Endothelial cell of umbilical vein (primary cell): ENCODE measurements around the gene LIMA1. TPM values are rescaled to one million over a fixed set of nuclear protein-coding genes. Genes with fewer than 3 reads are reported as not detected.

Experiments
- BruUV-seq: library from RNA; stranded (reverse); fragments of 400-500 nt; replicated peaks from 2 replicates; lab custom pipeline; 2021; lab: Mats Ljungman, UMichigan
- CTCF ChIA-PET: fragments of 300-600, 350-600 bp; sonication (Branson Sonifier 250); formaldehyde crosslinking; loops from one replicate; lab custom pipeline; 2021; ENCODE audit warnings: antibody characterized with exemption, inconsistent platforms; lab: Charles Lee
- POLR2A ChIA-PET: fragments of 300-600, 350-600 bp; sonication (Branson Sonifier 250); formaldehyde crosslinking; loops from one replicate; lab custom pipeline; 2021; ENCODE audit warnings: antibody characterized with exemption, inconsistent platforms; lab: Charles Lee
- DNase-seq: peaks from one replicate; pipeline ENCODE4 v3.0.0-alpha.2; 2011; ENCODE audit warnings: low read depth, low spot score
- FAIRE-seq: peaks from 2 replicates; lab custom pipeline; 2011; peaks lifted over from hg19 to GRCh38; lab: Jason Lieb, UNC
- H2AFZ ChIP-seq: 2 replicates; pipeline ENCODE4 v1.6.0; 2012; ENCODE audit warnings: low read depth, low read length, control low read depth, inconsistent platforms
- H3K27ac ChIP-seq: 2 replicates; pipeline ENCODE4 v1.5.1; 2011; ENCODE audit warnings: low read depth, mild to moderate bottlenecking, control low read depth, low read length, moderate library complexity; ENCODE audit not compliant: insufficient read depth
- H3K27me3 ChIP-seq, 2 experiments: 2 replicates each; pipeline versions ENCODE4 v1.6.0 to v1.6.1; 2011; ENCODE audit warnings: low read length in 2 of 2, mixed read lengths in 1 of 2; ENCODE audit not compliant: control insufficient read depth in 2 of 2, insufficient read depth in 2 of 2
- H3K36me3 ChIP-seq, 2 experiments: 2 replicates in 1 of 2; 3 replicates in 1 of 2; pipeline ENCODE4 v1.5.1; 2011; ENCODE audit warnings: low read length in 2 of 2, mild to moderate bottlenecking in 1 of 2, moderate library complexity in 1 of 2; ENCODE audit not compliant: control insufficient read depth in 2 of 2, insufficient read depth in 2 of 2; ENCODE audit errors: extremely low read depth in 1 of 2
- H3K4me1 ChIP-seq: 3 replicates; pipeline ENCODE4 v1.5.1; 2011; ENCODE audit warnings: mild to moderate bottlenecking, low read length; ENCODE audit not compliant: control insufficient read depth, insufficient read depth; ENCODE audit errors: extremely low read depth
- H3K4me2 ChIP-seq: 2 replicates; pipeline ENCODE4 v1.6.1; 2011; ENCODE audit warnings: low read length, control low read depth, mixed read lengths; ENCODE audit not compliant: insufficient read depth
- H3K4me3 ChIP-seq, 3 experiments: fragments of 200-600 bp in 1 of 3; sonication (generic), shearing (Covaris generic) in 1 of 3; replicated peaks in 1 of 3; 2 replicates each; pipeline ENCODE4 v1.5.1; 2011 to 2016; ENCODE audit warnings: control low read depth in 3 of 3, low read length in 3 of 3, mild to moderate bottlenecking in 2 of 3, inconsistent platforms in 1 of 3, low read depth in 1 of 3, moderate library complexity in 1 of 3; ENCODE audit not compliant: insufficient read depth in 1 of 3
- H3K79me2 ChIP-seq: 2 replicates; pipeline ENCODE4 v1.6.0; 2012; ENCODE audit warnings: low read length, inconsistent platforms; ENCODE audit not compliant: control insufficient read depth, insufficient read depth
- H3K9ac ChIP-seq: replicated peaks from 2 replicates; pipeline ENCODE3; 2011; ENCODE audit warnings: low read length, control low read depth; ENCODE audit not compliant: insufficient read depth; ENCODE audit errors: extremely low read depth
- H3K9me1 ChIP-seq: replicated peaks from 3 replicates; pipeline ENCODE4 v1.6.0; 2011; ENCODE audit warnings: mild to moderate bottlenecking, low read length; ENCODE audit not compliant: control insufficient read depth, insufficient read depth; ENCODE audit errors: extremely low read depth
- H3K9me3 ChIP-seq: replicated peaks from 2 replicates; pipeline ENCODE4 v1.5.1; 2012; ENCODE audit warnings: low read length, inconsistent platforms; ENCODE audit not compliant: control insufficient read depth, insufficient read depth
- H4K20me1 ChIP-seq: replicated peaks from 2 replicates; pipeline ENCODE3; 2011; ENCODE audit warnings: mild to moderate bottlenecking, low read length; ENCODE audit not compliant: control insufficient read depth, insufficient read depth; ENCODE audit errors: extremely low read depth
- EZH2 ChIP-seq: IDR thresholded peaks from 2 replicates; pipeline ENCODE4 v1.6.1; 2012; ENCODE audit warnings: borderline replicate concordance, low read depth, mild to moderate bottlenecking, moderate library complexity, low read length, inconsistent platforms; ENCODE audit not compliant: severe bottlenecking
- FOS ChIP-seq: IDR thresholded peaks from 2 replicates; pipeline ENCODE4 v1.6.1; 2011; ENCODE audit warnings: mild to moderate bottlenecking, low read length, moderate library complexity, borderline replicate concordance; ENCODE audit not compliant: insufficient read depth
- GATA2 ChIP-seq: IDR thresholded peaks from 2 replicates; pipeline ENCODE4 v1.7.0; 2011; ENCODE audit warnings: low read depth, mild to moderate bottlenecking, moderate library complexity, mixed read lengths, low read length; ENCODE audit not compliant: insufficient read length, insufficient read depth
- JUN ChIP-seq: IDR thresholded peaks from 2 replicates; pipeline ENCODE4 v1.6.1; 2011; ENCODE audit warnings: borderline replicate concordance, low read depth; ENCODE audit not compliant: insufficient read length, insufficient read depth
- MYC ChIP-seq: IDR thresholded peaks from one replicate; pipeline ENCODE4 v1.6.1; 2011; ENCODE audit warnings: mild to moderate bottlenecking, low read depth, low read length
- POLR2A ChIP-seq: IDR thresholded peaks from 2 replicates; pipeline ENCODE4 v1.6.1; 2012; ENCODE audit warnings: low read depth, mild to moderate bottlenecking, control low read depth, low read length
- POLR2AphosphoS5 ChIP-seq: IDR thresholded peaks from 2 replicates; pipeline ENCODE4 v1.6.1; 2012; ENCODE audit warnings: low read depth, mild to moderate bottlenecking, control low read depth, low read length, moderate library complexity; ENCODE audit not compliant: insufficient read depth
- dilution Hi-C: fragments of 300-500 bp; cut with MboI; formaldehyde crosslinking; loops from one replicate; pipeline ENCODE4 v1.15.0; 2019; ENCODE audit warnings: low sequenced_read_pairs; ENCODE audit not compliant: extremely low pct_ligation_motif_present
- intact Hi-C: fragments of 100-400 bp; cut with micrococcal nuclease; formaldehyde crosslinking; loops from one replicate; pipeline ENCODE4 v1.10.0; 2022
- polyA plus RNA-seq, 4 experiments: library from polyadenylated mRNA; depleted of rRNA in 3 of 4; stranded (reverse) in 3 of 4; unstranded in 1 of 4; fragments of >200 nt; gene quantifications; 2 replicates each; pipeline versions ENCODE4 v1.2.1 to v1.2.3, GENCODE V29; 2011 to 2012; ENCODE audit warnings: missing spikeins in 1 of 4
- total RNA-seq: library from RNA; stranded (reverse); gene quantifications from 2 replicates; pipeline ENCODE4 v1.2.3, GENCODE V29; 2021
- TF ChIP-seq, protein P1 (sequence below): IDR thresholded peaks from 2 replicates; pipeline ENCODE4 v1.6.1; 2011; ENCODE audit not compliant: insufficient read depth, insufficient read length
- TF ChIP-seq, protein P2 (sequence below), 2 donors: IDR thresholded peaks; 1 replicate in 1 of 2; 2 replicates in 1 of 2; pipeline ENCODE4 v1.5.1; 2011; ENCODE audit warnings: low read length in 2 of 2, mild to moderate bottlenecking in 2 of 2, moderate library complexity in 2 of 2, control low read depth in 1 of 2, inconsistent platforms in 1 of 2, low read depth in 1 of 2; ENCODE audit not compliant: insufficient read depth in 1 of 2; ENCODE audit errors: extremely low read depth in 1 of 2

Gene LIMA1
- total and polyA plus RNA-seq, 2 donors (not counting 3 experiments of a cell fraction or from before 2014, with no cell fraction given), result 35.0 to 87.3 TPM

DNA sequence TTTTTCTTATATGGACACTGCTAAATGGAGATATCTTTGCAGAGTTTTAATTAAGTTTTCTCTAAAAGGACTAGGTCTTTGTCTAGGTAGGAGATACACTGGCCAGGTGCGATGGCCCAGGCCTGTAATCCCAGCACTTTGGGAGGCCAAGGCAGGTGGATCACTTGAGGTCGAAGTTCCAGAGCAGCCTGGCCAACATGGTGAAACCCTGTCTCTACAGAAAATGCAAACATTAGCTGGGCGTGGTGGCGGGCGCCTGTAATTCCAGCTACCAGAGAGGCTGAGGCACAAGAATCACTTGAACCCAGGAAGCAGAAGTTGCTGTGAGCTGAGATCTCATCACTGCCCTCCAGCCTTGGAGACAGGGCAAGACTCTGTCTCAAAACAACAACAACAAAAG lies 99.1 kb downstream of the LIMA1 start:
- Histone ChIP-seq H3K27ac (no peak overlapping the region), H3K4me2 (no peak overlapping the region), H3K9me3 (no peaks in the 10 kb centered on the region), H3K4me1 (peaks cover 36% of the 10 kb centered on the region), H3K9me1 (no peaks in the 10 kb centered on the region), H3K27me3 (no peaks in the 10 kb centered on the region), H3K36me3 (peaks cover 11 to 12% of the 10 kb centered on the region in 2 experiments), H3K4me3 (no peak overlapping the region), H3K9ac (no peak overlapping the region), H4K20me1 (no peaks in the 10 kb centered on the region), H3K79me2 (no peaks in the 10 kb centered on the region), H2AFZ (no peak overlapping the region)
- dilution Hi-C loops, result no loop called here
- no peak for TF ChIP-seq EZH2
- no peak for TF ChIP-seq FOS
- TF ChIP-seq, protein P1, sequence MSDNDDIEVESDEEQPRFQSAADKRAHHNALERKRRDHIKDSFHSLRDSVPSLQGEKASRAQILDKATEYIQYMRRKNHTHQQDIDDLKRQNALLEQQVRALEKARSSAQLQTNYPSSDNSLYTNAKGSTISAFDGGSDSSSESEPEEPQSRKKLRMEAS, result no peak
- TF ChIP-seq GATA2, result no peak
- no peak for TF ChIP-seq POLR2A
- no peak for TF ChIP-seq MYC
- no peak for TF ChIP-seq JUN
- TF ChIP-seq POLR2AphosphoS5, result no peak
- TF ChIP-seq, protein P2, sequence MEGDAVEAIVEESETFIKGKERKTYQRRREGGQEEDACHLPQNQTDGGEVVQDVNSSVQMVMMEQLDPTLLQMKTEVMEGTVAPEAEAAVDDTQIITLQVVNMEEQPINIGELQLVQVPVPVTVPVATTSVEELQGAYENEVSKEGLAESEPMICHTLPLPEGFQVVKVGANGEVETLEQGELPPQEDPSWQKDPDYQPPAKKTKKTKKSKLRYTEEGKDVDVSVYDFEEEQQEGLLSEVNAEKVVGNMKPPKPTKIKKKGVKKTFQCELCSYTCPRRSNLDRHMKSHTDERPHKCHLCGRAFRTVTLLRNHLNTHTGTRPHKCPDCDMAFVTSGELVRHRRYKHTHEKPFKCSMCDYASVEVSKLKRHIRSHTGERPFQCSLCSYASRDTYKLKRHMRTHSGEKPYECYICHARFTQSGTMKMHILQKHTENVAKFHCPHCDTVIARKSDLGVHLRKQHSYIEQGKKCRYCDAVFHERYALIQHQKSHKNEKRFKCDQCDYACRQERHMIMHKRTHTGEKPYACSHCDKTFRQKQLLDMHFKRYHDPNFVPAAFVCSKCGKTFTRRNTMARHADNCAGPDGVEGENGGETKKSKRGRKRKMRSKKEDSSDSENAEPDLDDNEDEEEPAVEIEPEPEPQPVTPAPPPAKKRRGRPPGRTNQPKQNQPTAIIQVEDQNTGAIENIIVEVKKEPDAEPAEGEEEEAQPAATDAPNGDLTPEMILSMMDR (IDR thresholded peaks at IDR 0.05; ENCODE audit: extremely low read depth in 1 of 2, insufficient read depth in 1 of 2, low read depth in 1 of 2, low read length in 2 of 2), result no peak
- ChIA-PET POLR2A (no interaction called here), CTCF (interaction anchor here (1.1 to 9.2 kb wide), 3 partner anchors 9 to 128 kb away, joined by 4 to 181 read pairs (median 12); partner anchors contain the start of gene LIMA1)
- FAIRE-seq (no peak), DNase-seq (no peak)
- no TSS peak for BruUV-seq
- intact Hi-C loops, result no loop called here
